Thyroid gland (tissue), 4 donors: ENCODE results near the gene ZNF423.

Experiments
- POLR2A ChIP-seq, 2 donors: fragments of 450-650 bp; IDR thresholded peaks; one replicate each; pipeline ENCODE4 v1.6.1; 2017; ENCODE audit warnings: antibody characterized with exemption in 2 of 2, mild to moderate bottlenecking in 2 of 2, moderate library complexity in 1 of 2
- TF ChIP-seq, protein P1 (sequence below), 6 experiments: fragments of 200-600 bp in 3 of 6; fragments of 450-650 bp in 3 of 6; sonication (generic) in 3 of 6; IDR thresholded peaks; one replicate each; pipeline ENCODE4 v1.5.1; 2016 to 2019; ENCODE audit warnings: antibody characterized with exemption in 6 of 6, mild to moderate bottlenecking in 2 of 6, inconsistent platforms in 1 of 6, moderate library complexity in 1 of 6

DNA sequence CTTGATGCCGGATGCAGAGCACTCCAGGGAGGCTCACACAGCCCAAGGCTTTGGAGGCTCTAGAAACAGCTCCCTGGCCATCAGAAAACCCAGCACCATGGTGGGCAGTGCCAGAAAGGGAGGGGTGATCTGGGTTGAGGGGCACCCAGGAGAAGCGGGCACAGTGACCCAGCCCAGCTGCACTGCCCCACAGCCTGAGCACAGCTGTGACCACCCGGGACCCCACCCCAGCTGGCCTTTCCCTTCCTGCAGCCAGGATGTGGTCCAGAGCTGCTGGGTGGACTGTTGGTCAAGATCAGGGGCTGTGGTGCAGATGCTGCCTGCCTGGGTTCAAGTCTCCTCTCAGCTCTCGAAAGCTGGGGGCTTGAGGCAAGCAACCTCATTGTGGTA is 223.1 kb downstream of the ZNF423 start:
- TF ChIP-seq, protein P1, sequence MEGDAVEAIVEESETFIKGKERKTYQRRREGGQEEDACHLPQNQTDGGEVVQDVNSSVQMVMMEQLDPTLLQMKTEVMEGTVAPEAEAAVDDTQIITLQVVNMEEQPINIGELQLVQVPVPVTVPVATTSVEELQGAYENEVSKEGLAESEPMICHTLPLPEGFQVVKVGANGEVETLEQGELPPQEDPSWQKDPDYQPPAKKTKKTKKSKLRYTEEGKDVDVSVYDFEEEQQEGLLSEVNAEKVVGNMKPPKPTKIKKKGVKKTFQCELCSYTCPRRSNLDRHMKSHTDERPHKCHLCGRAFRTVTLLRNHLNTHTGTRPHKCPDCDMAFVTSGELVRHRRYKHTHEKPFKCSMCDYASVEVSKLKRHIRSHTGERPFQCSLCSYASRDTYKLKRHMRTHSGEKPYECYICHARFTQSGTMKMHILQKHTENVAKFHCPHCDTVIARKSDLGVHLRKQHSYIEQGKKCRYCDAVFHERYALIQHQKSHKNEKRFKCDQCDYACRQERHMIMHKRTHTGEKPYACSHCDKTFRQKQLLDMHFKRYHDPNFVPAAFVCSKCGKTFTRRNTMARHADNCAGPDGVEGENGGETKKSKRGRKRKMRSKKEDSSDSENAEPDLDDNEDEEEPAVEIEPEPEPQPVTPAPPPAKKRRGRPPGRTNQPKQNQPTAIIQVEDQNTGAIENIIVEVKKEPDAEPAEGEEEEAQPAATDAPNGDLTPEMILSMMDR (IDR thresholded peaks at IDR 0.05), result no peak
- TF ChIP-seq POLR2A (IDR thresholded peaks at IDR 0.05), result no peak
